Activated T-cell treated with anti-CD3 and anti-CD28 coated beads, Interleukin-2, amount 50 U/mL, for 72 hours (primary cell): ENCODE results near the gene GDF15. TPM values are rescaled to one million over a fixed set of nuclear protein-coding genes. Genes with fewer than 3 reads are reported as not detected.
"Not testable (repeated sequence)": the region's sequence is repeated elsewhere in the genome, so short reads cannot be mapped to it uniquely, and the experiment has no call there.

Source experiments
- ATAC-seq, 2 donors: fragments of 150-1000 bp; cut with Tn5 transposase; replicated peaks in 1 of 2; 2 replicates each; pipeline ENCODE4 v1.10.0; 2021; ENCODE audit warnings: moderate library complexity in 2 of 2, mild to moderate bottlenecking in 1 of 2
- DNase-seq, 2 donors: peaks; one replicate each; pipeline ENCODE4 v3.0.0; 2021 to 2022; ENCODE audit warnings: mixed read lengths in 1 of 2
- H3K27ac Mint-ChIP-seq: one replicate; pipeline ENCODE4 v1.8.0; 2022; ENCODE audit warnings: mild to moderate bottlenecking, moderate library complexity, mixed read lengths
- H3K27me3 Mint-ChIP-seq: one replicate; pipeline ENCODE4 v1.8.0; 2022; ENCODE audit warnings: low read depth, mixed read lengths
- H3K36me3 Mint-ChIP-seq, 2 donors: one replicate each; pipeline ENCODE4 v1.8.0; 2022; ENCODE audit warnings: mixed read lengths in 2 of 2, mild to moderate bottlenecking in 1 of 2; ENCODE audit not compliant: insufficient read depth in 2 of 2
- H3K4me1 Mint-ChIP-seq: one replicate; pipeline ENCODE4 v1.8.0; 2022; ENCODE audit warnings: low read depth, mixed read lengths
- H3K4me3 Mint-ChIP-seq, 2 donors: one replicate each; pipeline ENCODE4 v1.8.0; 2022; ENCODE audit warnings: mild to moderate bottlenecking in 2 of 2, mixed read lengths in 2 of 2, moderate library complexity in 2 of 2
- H3K9me3 Mint-ChIP-seq, 2 donors: one replicate each; pipeline ENCODE4 v1.8.0; 2022; ENCODE audit warnings: mixed read lengths in 2 of 2
- total RNA-seq, 2 donors: library from RNA; stranded (reverse); gene quantifications; one replicate each; pipeline ENCODE4 v1.2.3, GENCODE V29; 2022

GDF15 gene
- total RNA-seq, 2 donors from 2014 or later = 0.60 TPM; not detected in 1

GRCh38 chr19:18349524-18350128 lies 36.3 kb upstream of the GDF15 start:
- Mint-ChIP-seq H3K4me3 (no peak overlapping the region), H3K4me1 (peaks cover 7% of the 10 kb centered on the region), H3K27ac (no peak overlapping the region), H3K27me3 (no peaks in the 10 kb centered on the region), H3K36me3 (peaks cover 2 to 6% of the 10 kb centered on the region in 2 donors), H3K9me3 (no peaks in the 10 kb centered on the region)
- DNase-seq = peak; percentile 41
- no peak for ATAC-seq

DNA sequence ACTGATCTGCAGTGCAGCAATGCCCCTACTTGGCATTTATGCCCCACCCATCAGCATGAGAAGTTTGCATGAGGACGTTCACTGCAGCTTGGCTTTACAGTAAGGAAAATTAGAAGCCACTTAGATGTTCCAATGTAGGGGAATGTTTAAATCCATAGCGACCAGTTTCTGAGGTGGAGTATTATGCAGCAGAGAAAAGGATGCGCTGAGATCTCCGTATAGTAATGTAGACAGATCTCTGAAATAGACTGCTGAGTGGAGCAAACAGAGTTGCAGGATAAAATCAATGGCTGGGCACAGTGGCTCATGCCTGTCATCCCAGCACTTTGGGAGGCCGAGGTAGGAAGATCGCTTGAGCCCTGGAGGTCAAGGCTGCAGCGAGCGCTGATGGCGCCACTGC lies 35.5 kb upstream of the GDF15 start:
- no peak for ATAC-seq

DNA sequence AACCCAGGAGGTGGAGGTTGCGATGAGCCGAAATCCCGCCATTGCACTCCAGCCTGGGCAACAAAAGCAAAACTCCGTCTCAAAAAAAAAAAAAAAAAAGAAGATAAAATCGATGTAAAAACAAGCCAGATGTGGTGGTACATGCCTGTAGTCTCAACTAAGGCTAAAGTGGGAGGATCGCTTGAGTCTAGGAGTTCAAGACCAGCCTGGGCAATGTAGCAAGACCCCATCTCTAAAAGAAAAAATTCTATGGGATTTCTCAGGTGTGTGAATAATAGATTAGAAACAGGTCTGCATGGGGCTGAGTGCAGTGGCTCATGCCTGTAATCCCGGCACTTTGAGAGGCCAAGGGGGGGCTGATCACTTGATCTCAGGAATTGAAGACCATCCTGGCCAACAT lies 34.4 kb upstream of the GDF15 start:
- Mint-ChIP-seq H3K9me3 (no peaks in the 10 kb centered on the region), H3K4me3 (no peak overlapping the region), H3K36me3 (peaks cover 2 to 4% of the 10 kb centered on the region in 2 donors), H3K27me3 (no peaks in the 10 kb centered on the region), H3K27ac (no peak overlapping the region), H3K4me1 (peaks cover under 1% of the 10 kb centered on the region)
- no peak for ATAC-seq
- no peak for DNase-seq

More for the DNA sequence above, 35.5 kb upstream of the GDF15 start:
- H3K27ac Mint-ChIP-seq = no peak overlapping the region
- H3K36me3 Mint-ChIP-seq = peaks cover 2 to 4% of the 10 kb centered on the region in 2 donors
- no peaks in the 10 kb centered on the region for H3K9me3 Mint-ChIP-seq
- DNase-seq = no peak
- no peak overlapping the region for H3K4me3 Mint-ChIP-seq
- peaks cover 7% of the 10 kb centered on the region for H3K4me1 Mint-ChIP-seq
- no peaks in the 10 kb centered on the region for H3K27me3 Mint-ChIP-seq

DNA sequence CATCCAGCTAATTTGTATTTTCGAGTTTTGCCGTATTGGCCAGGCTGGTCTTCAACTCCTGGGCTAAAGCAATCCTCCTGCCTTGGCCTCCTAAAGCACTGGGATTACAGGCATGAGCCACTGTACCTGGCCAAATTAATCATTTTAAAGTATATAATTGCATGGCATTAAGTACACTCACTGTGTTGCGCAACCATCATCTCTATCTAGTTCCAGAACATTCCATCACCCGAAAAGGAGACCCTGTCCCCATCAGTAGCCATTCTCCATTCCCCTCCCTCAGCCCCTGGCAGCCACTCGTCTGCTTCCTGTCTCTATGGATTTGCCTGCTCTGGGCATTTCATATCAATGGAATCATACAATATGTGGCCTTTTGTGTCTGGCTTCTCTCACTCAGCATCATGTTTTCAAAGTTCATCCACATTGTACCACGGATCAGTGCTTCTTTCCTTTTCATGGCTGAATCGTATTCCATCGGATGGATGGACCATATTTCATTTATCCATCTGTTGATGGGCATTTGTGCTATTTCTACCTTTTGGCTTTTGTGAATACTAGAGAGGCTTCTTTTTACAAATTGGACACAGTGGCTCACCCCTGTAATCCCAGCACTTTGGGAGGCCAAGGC lies 32.5 kb upstream of the GDF15 start:
- ATAC-seq (no peak), DNase-seq (no peak)
- Mint-ChIP-seq H3K4me1 (no peaks in the 10 kb centered on the region), H3K27me3 (no peaks in the 10 kb centered on the region), H3K36me3 (peaks cover 0 to 12% of the 10 kb centered on the region in 2 donors), H3K4me3 (no peak overlapping the region), H3K9me3 (no peaks in the 10 kb centered on the region), H3K27ac (no peak overlapping the region)

DNA sequence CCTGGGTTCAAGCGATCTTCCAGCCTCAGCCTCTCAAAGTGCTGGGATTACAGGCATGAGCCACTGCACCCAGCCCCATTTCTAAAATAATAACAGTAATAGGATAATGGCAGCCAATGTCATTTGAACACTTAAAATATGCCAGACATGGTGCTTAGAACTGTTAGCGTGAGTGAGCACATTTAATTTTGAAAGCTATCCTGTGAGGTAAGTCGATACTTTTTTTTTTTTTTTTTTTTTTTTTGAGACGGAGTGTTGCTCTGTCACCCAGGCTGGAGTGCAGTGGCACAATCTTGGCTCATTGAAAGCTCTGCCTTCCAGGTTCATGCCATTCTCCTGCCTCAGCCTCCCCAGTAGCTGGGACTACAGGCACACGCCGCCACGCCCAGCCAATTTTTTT lies 31.2 kb upstream of the GDF15 start:
- not testable (repeated sequence) for H3K27ac Mint-ChIP-seq, ATAC-seq, H3K27me3 Mint-ChIP-seq, H3K9me3 Mint-ChIP-seq, H3K4me3 Mint-ChIP-seq, H3K4me1 Mint-ChIP-seq, DNase-seq
- H3K36me3 Mint-ChIP-seq = peaks cover 0 to 13% of the 10 kb centered on the region in 2 donors

- H3K9me3 Mint-ChIP-seq = no peaks in the 10 kb centered on the region
- H3K27me3 Mint-ChIP-seq = no peaks in the 10 kb centered on the region
- peaks cover 0 to 11% of the 10 kb centered on the region in 2 donors for H3K36me3 Mint-ChIP-seq
- DNase-seq = no peak
- no peaks in the 10 kb centered on the region for H3K4me1 Mint-ChIP-seq
- no peak overlapping the region for H3K4me3 Mint-ChIP-seq
- no peak overlapping the region for H3K27ac Mint-ChIP-seq
- ATAC-seq = no peak
These were observed 28.9 kb upstream of the GDF15 start for GRCh38 chr19:18357041-18357440.

DNA sequence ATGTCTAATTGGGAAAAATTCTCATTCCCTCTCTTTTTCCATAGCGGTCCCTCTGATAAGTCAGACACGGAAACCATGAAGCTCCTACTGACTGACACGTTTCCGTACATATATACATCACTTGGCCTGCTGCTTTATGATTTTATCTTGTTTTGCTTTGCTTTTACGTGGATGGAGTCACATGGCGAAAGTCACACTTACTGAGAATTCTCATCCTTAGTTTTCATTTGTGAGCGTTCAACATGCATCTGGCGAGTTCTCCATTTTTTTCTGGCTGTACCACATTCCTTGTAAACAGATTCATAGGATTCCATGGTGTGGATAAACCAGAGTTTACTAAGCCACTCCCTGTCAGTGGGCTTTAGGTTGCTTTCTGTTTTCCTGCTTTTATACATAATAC lies 24.3 kb upstream of the GDF15 start:
- Mint-ChIP-seq H3K9me3 (no peaks in the 10 kb centered on the region), H3K27ac (no peak overlapping the region), H3K36me3 (peaks cover 2 to 22% of the 10 kb centered on the region in 2 donors)

DNA sequence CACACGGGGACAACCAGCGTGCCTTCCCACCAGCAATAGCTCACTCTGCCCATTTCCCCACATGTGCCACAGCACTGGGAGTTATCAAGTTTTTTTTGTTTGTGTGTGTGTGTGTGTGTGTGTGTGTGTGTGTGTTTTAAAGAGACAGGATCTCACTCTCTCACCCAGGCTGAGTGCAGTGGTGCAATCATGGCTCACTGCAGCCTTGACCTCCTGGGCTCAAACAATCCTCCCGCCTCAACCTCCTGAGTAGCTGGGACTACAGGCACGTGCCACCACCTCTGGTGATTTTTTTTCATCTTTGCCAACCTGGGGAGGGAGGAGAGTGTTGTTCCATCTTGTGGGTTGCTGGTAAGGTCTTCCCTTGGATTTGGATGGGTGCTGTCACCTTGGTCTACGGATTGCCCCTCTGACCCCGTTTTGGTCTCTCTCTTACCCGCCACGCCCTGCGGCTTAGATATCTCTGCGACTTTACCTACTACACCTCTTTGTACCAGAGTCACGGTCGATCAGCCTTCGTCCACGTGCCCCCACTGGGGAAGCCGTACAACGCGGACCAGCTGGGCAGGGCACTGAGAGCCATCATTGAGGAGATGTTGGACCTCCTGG lies 22.9 kb upstream of the GDF15 start:
- Mint-ChIP-seq H3K27me3 (no peaks in the 10 kb centered on the region), H3K4me1 (no peaks in the 10 kb centered on the region), H3K4me3 (no peak overlapping the region), H3K9me3 (no peaks in the 10 kb centered on the region), H3K36me3 (peaks cover 3 to 14% of the 10 kb centered on the region in 2 donors), H3K27ac (no peak overlapping the region)
- ATAC-seq (no peak), DNase-seq (no peak)

More for the DNA sequence above, 24.3 kb upstream of the GDF15 start:
- Mint-ChIP-seq H3K4me3 (no peak overlapping the region), H3K27me3 (no peaks in the 10 kb centered on the region), H3K4me1 (no peaks in the 10 kb centered on the region)
- no peak for DNase-seq
- ATAC-seq = no peak

DNA sequence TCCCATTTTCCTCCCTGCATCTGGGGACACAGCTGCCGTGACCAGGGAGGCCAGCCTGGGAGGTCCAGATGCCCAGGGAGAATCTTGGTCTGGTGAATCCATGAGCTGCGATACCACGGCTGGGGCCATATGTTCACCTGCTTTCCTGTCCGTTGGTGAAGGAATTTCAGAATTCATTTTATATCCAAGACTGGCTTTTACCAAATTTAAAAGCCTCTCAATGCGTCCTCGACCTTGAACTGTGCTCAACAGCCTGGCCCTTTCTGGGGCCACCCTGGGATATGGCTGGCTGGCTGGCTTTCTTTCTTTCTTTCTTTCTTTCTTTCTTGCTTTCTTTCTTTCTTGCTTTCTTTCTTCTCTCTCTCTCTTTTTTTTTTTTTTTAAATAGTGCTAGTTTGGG lies 22.2 kb upstream of the GDF15 start:
- no peaks in the 10 kb centered on the region for H3K4me1 Mint-ChIP-seq
- H3K27me3 Mint-ChIP-seq = no peaks in the 10 kb centered on the region
- ATAC-seq (no peak), DNase-seq (no peak)
- peaks cover 3 to 13% of the 10 kb centered on the region in 2 donors for H3K36me3 Mint-ChIP-seq
- no peak overlapping the region for H3K4me3 Mint-ChIP-seq
- H3K27ac Mint-ChIP-seq = no peak overlapping the region
- H3K9me3 Mint-ChIP-seq = no peaks in the 10 kb centered on the region

GRCh38 chr19:18364277-18364825 lies 21.6 kb upstream of the GDF15 start:
- DNase-seq, H3K4me3 Mint-ChIP-seq, H3K9me3 Mint-ChIP-seq, H3K27ac Mint-ChIP-seq, ATAC-seq, H3K27me3 Mint-ChIP-seq, H3K4me1 Mint-ChIP-seq: not testable (repeated sequence)
- H3K36me3 Mint-ChIP-seq = peaks cover 3 to 13% of the 10 kb centered on the region in 2 donors

DNA sequence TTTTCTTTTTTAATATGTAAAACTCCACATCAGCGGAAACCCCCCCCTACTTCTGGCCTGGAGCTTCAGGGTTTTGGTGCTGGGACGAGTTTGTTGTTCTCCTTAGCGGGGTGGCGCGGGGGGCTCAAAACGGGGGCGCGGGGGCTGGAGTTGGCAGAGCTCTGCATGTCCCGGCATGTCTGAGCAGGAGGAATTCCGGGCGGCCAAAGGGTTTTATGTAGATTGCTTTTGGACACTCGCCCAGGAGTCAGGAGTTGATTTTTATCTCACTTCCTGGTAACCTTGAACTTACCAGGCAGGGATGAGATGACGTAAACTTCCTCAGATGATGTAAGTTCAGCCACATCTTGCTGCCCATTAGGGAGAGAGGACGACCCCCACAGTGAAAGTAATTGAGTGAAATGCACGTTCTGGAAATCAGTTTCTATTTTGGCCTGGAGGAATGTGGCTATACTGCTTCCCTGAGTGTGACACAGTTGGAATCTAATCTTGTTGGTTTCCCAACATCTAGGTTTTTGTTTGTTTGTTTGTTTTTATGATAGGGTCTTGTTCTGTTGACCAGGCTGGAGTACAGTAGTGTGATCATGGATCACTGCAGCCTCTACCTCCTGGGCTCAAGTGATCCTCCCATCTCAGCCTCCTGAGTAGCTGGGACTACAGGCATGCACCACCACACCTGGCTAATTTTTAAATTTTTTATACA lies 21.0 kb upstream of the GDF15 start:
- ATAC-seq (no peak), DNase-seq (no peak)
- Mint-ChIP-seq H3K4me1 (no peaks in the 10 kb centered on the region), H3K4me3 (no peak overlapping the region), H3K27ac (no peak overlapping the region), H3K9me3 (no peaks in the 10 kb centered on the region), H3K27me3 (no peaks in the 10 kb centered on the region), H3K36me3 (peaks cover 3 to 13% of the 10 kb centered on the region in 2 donors)

- DNase-seq (no peak), ATAC-seq (no peak)
- Mint-ChIP-seq H3K4me3 (no peak overlapping the region), H3K27ac (no peak overlapping the region), H3K27me3 (no peaks in the 10 kb centered on the region), H3K4me1 (no peaks in the 10 kb centered on the region), H3K9me3 (no peaks in the 10 kb centered on the region), H3K36me3 (peaks cover 3 to 13% of the 10 kb centered on the region in 2 donors)
These were observed 19.9 kb upstream of the GDF15 start for GRCh38 chr19:18366021-18366435.
